Cardiac muscle cell (in vitro differentiated cells and primary cell): ENCODE data around the gene ISYNA1. TPM values are rescaled to one million over a fixed set of nuclear protein-coding genes. Genes with fewer than 3 reads are reported as not detected.

Experiments used
- DNase-seq, 2 donors: peaks; one replicate each; pipeline versions ENCODE4 v3.0.0 to v3.0.0-alpha.2; 2010 to 2017; ENCODE audit warnings: low read depth in 1 of 2, low spot score in 1 of 2
- H3K27ac ChIP-seq: fragments of 200-600 bp; sonication (generic); 2 replicates; pipeline ENCODE4 v1.5.1; 2016
- H3K27me3 ChIP-seq: fragments of 200-600 bp; sonication (generic); 2 replicates; pipeline ENCODE4 v1.6.0; 2016; ENCODE audit warnings: control low read depth
- H3K36me3 ChIP-seq: fragments of 200-600 bp; sonication (generic); 2 replicates; pipeline ENCODE4 v1.5.1; 2016; ENCODE audit warnings: control low read depth
- H3K4me1 ChIP-seq: fragments of 200-600 bp; sonication (generic); 2 replicates; pipeline ENCODE4 v1.8.1; 2017; ENCODE audit warnings: low read depth, mild to moderate bottlenecking, mixed run types
- H3K4me3 ChIP-seq: fragments of 200-600 bp; sonication (generic); 2 replicates; pipeline ENCODE4 v1.5.1; 2016; ENCODE audit warnings: mild to moderate bottlenecking
- H3K9me3 ChIP-seq: fragments of 200-600 bp; sonication (generic); 2 replicates; pipeline ENCODE4 v1.5.1; 2017; ENCODE audit warnings: low read depth, mild to moderate bottlenecking, control low read depth
- polyA plus RNA-seq: library from polyadenylated mRNA; unstranded; fragments of >200 nt; fragmentation: Nextera tagmentation; extraction: Ambion mirVana; gene quantifications from 2 replicates; pipeline ENCODE4 v1.2.1, GENCODE V29; 2016
- total RNA-seq: library from RNA; depleted of rRNA; stranded (reverse); fragments of >200 nt; gene quantifications from 2 replicates; pipeline ENCODE4 v1.2.3, GENCODE V29; 2016
- TF ChIP-seq, protein P1 (sequence below): IDR thresholded peaks from 2 replicates; pipeline ENCODE4 v1.5.1; 2012; ENCODE audit warnings: low read depth, mild to moderate bottlenecking, low read length

Gene ISYNA1
- total and polyA plus RNA-seq, 2 experiments from 2014 or later = 298 to 370 TPM

DNA sequence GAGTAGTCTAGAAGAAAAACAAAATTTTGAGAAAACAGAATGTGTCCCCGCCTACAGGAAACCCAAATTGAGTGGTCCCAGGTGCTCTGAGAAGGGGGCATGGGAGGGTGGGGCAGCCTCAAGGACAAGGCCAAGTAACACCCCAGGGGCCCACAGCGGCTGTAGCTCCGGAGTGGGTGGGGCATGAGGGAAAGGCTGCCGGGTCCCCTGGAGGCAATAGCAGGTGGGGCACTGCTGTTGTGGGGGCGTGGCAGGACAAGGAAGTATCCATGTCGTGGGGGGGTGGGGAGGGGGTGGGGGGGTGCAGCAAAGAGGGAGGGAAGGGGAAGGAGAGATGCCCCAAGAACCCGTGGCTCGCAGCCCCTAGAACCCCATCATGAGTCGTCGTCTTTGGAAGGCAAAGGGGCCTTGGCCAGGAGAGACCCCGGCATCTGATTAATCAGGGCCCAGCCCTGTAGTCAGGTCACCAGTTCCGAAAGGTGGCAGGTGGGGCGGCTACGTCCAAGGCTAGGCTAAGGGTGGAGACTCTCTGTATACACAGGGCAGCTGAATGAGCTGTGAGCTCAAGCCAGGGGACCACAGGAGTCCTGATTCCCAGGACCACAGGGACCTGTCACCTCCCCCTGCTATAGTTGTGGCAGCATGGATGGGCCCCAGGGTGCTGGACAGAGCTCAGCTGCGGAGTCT, 7.5 kb upstream of the ISYNA1 start:
- peaks cover 14% of the 10 kb centered on the region for H3K36me3 ChIP-seq
- no peaks in the 10 kb centered on the region for H3K27me3 ChIP-seq
- no peak overlapping the region for H3K4me3 ChIP-seq
- no peak for DNase-seq
- TF ChIP-seq, protein P1, sequence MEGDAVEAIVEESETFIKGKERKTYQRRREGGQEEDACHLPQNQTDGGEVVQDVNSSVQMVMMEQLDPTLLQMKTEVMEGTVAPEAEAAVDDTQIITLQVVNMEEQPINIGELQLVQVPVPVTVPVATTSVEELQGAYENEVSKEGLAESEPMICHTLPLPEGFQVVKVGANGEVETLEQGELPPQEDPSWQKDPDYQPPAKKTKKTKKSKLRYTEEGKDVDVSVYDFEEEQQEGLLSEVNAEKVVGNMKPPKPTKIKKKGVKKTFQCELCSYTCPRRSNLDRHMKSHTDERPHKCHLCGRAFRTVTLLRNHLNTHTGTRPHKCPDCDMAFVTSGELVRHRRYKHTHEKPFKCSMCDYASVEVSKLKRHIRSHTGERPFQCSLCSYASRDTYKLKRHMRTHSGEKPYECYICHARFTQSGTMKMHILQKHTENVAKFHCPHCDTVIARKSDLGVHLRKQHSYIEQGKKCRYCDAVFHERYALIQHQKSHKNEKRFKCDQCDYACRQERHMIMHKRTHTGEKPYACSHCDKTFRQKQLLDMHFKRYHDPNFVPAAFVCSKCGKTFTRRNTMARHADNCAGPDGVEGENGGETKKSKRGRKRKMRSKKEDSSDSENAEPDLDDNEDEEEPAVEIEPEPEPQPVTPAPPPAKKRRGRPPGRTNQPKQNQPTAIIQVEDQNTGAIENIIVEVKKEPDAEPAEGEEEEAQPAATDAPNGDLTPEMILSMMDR = no peak
- peak overlapping the region; percentile 88 for H3K27ac ChIP-seq
- peaks cover 10% of the 10 kb centered on the region for H3K4me1 ChIP-seq
- no peaks in the 10 kb centered on the region for H3K9me3 ChIP-seq

DNA sequence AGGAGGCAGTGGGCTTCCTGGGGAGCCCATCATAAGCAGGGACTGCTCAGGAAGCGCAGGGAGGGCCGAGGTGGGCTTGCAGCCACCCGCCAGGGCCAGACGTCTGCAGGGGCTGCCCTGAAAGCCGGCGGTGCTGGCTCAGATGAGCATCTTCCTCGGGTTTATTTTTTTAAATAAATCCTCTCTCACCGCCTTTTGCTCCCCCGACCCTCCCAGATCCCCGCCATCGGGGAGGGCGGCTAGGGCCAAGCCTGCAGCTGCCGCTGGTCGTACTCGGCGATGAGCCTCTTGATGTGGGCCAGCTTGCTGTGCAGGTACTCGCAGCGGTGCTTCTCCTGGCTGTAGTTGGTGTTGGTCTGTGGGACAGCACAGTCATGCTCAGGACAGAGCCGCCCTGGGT, 6.6 kb upstream of the ISYNA1 start:
- TF ChIP-seq, protein P1 = no peak
- peaks cover 13% of the 10 kb centered on the region for H3K4me1 ChIP-seq
- no peak overlapping the region for H3K4me3 ChIP-seq
- H3K27me3 ChIP-seq = no peaks in the 10 kb centered on the region
- H3K27ac ChIP-seq = peak overlapping the region; percentile 66
- no peak for DNase-seq
- peaks cover 14% of the 10 kb centered on the region for H3K36me3 ChIP-seq
- H3K9me3 ChIP-seq = no peaks in the 10 kb centered on the region

DNA sequence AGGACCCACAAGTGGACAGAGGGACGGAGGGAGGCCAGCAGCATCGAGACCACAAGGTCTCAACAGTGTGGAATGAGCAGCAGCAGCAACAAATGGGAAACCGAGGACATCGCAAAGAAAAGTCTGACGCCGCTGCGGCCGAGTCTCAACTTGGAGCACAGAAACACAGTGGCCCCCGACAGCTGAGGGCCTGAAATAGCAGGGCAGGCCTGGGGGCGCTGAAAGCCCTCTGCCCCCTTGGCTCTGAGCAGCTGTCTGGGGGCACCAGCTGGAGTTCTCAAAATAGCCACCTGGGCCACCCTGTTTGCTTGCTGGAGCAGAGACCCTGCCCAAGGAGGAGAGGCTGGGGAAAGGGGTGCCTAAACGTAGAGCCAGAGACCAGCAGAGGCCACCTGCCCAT, 5.9 kb upstream of the ISYNA1 start:
- H3K36me3 ChIP-seq = peaks cover 14% of the 10 kb centered on the region
- no peaks in the 10 kb centered on the region for H3K27me3 ChIP-seq
- no peak overlapping the region for H3K4me3 ChIP-seq
- no peak for DNase-seq
- TF ChIP-seq, protein P1 = no peak
- H3K4me1 ChIP-seq = peaks cover 20% of the 10 kb centered on the region
- H3K9me3 ChIP-seq = no peaks in the 10 kb centered on the region
- H3K27ac ChIP-seq = peak overlapping the region; percentile 66

DNA sequence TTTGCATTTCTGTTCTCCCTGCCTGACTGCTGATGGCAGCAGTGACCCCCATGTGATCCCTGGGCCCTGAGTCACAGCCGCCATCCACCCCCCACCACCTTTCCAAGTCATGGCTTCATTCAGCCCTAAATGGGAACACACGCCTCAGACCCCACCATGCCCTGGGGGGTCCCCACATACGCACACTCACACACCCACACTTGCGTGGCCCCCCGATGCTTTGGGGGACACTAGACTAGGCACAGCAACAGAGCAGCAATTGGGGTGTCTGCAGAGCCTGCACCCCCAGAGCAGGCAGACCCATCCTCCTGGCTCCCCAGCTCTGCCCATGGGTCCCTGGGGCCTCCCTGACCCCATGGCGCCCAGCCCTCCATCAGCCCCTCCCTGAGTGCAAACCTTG, 5.5 kb upstream of the ISYNA1 start:
- TF ChIP-seq, protein P1 = no peak
- Histone ChIP-seq H3K27me3 (no peaks in the 10 kb centered on the region), H3K27ac (no peak overlapping the region), H3K4me1 (peaks cover 24% of the 10 kb centered on the region), H3K9me3 (no peaks in the 10 kb centered on the region), H3K4me3 (no peak overlapping the region), H3K36me3 (peaks cover 11% of the 10 kb centered on the region)
- no peak for DNase-seq

DNA sequence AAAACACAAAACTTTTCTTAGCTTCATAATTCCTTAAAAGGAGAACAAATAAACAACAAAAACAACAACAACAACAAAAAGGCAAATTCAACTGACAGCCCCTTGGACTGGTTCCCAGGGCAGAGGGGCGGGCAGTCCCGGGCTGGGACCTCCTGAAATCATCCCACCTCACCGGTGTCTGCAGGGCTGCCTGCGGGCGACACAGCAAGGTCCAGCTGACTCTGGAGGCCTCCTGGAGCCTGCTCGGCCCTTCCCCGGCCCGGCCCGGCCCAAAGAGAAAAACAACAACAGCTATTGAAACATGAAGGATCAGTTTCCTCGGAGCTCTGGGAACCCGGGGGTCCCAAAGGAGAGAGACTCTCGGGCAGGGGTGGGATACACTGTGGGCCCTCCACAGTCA, 5.0 kb upstream of the ISYNA1 start:
- no peak for DNase-seq
- H3K4me1 ChIP-seq = peaks cover 27% of the 10 kb centered on the region
- H3K36me3 ChIP-seq = peaks cover 9% of the 10 kb centered on the region
- no peak overlapping the region for H3K4me3 ChIP-seq
- TF ChIP-seq, protein P1 = no peak
- H3K27me3 ChIP-seq = no peaks in the 10 kb centered on the region
- no peaks in the 10 kb centered on the region for H3K9me3 ChIP-seq
- H3K27ac ChIP-seq = no peak overlapping the region
